ENCODE results near the gene RASD1. TPM values are rescaled to one million over a fixed set of nuclear protein-coding genes. Genes with fewer than 3 reads are reported as not detected.

RASD1 gene
- total RNA-seq, 1 donor from 2014 or later = 254 TPM

DNA sequence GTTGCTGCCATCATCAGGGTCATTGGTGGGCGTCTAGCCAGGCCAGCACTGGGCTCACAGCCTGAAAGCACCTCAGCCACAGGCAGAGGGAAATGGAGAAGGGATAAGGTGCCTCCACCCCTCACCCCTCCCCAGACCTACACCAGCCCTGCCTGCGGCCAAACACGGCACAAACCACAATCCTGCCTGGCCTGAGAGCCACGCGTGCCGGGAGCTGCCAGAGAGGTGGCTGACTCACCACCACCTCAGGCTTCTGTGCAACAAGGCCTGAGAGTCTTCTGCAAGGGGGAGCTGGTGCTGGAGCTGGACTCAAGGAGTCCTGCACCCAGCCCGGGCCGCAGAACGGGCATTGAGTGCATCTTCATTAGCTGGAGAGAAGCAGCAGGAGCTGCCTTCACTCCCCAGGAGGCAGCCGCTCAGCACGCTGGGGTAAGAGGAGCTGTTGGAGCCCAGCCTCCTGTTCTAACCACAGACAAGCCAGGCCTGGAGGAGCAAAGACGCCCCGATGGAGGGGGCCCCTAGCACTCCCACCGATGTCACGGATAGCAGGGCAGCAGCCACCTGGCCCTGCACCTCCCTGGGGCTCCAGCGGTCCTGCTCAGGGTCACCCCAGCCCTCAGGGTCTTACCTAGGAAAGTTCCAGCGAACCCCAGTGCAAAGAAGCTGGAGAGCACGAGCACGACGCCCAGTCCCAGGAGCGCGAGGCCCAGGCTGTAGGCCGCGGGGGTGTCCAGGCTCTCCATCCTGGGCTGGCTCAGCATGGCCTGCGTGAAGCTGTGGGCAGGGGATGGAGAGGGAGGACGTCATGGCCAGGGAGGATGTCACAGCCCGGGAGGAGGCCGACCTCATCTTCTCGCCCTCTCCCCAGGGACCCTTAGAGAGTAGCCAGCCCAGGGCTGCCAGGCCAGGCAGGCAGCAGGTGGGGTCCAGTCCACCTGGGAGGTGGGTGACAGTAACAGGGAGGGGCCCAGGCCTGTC, 16.0 kb upstream of the RASD1 start:
- DNase-seq (ENCODE audit: low spot score) = no peak

- DNase-seq (ENCODE audit: low spot score) = no peak
Measured at GRCh38 chr17:17511293-17511741, 15.1 kb upstream of the RASD1 start.

- no peak for DNase-seq (ENCODE audit: low spot score)
Measured at GRCh38 chr17:17510456-17511292, 14.5 kb upstream of the RASD1 start.

- DNase-seq (ENCODE audit: low spot score) = no peak
Measured at GRCh38 chr17:17509601-17510425, 13.6 kb upstream of the RASD1 start.

DNA sequence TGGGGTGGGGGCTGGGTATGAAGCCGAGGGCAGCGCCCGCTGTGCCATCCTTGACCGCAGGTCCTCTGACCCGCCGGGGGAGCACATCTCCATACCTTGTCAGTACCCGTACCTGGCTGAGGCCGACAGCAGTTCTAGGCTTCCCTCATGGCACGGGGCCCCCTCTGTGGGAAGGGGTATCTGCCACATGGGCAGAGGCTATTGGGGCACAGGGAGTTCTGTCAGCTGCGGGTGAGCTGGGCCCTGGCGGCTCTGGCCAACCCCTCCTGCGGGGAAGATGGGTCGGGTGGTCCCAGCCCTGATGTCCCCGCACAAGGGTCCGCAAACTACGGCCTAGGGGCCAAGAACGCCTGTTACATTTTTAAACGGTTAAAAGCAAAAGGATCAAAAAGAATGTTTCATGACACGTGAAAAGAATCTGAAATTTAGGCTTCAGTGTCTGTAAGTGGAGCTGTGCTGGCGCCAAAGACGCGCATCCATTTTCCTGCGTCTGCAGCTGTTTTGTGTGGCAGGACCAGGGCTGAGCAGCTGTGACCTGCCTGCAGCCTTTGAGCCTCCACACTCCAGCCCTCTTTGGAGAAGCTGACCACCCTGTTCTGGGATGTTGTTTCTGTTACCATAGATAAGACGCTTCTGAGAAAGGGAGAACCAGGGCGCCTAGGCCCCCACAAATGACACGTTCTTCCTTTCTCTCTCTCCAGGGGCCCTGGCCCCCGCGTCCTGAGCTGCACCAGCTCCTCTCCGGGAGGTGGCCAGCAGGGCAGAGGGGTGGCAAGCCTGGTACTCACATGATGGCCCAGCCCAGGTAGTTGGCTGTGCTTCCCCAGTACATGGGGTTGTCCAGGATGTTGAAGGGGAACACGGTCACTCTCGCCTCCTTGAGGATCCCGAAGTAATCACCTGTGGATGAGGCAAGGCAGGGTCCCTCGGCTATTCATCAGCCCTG, 12.7 kb upstream of the RASD1 start:
- no peak for DNase-seq (ENCODE audit: low spot score)

DNA sequence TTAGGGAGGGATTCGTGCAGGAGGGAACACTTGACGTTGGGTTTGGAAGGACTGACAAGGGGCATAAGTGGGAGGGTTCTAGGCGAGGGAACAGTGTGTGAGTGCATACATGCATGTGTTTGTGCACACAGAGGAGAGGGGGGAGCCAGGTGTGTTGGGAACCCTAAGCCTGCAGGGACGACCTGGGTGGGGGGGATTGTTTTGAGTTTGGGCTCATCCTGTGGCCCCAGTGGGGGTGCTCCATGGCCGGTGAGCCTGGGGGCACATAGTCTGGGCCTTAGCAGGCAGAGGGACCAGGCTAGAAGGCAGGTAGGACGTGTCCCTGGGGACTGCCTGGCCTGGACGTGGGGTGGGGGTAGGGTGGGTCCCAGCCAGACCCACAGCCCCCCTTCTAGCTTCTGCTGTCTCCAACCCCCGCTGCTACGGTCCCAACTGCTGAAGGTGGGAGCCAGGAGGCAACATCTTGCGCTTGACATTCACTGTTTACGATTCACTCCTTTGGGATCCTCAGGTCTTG, 11.9 kb upstream of the RASD1 start:
- DNase-seq (ENCODE audit: low spot score) = no peak

DNA sequence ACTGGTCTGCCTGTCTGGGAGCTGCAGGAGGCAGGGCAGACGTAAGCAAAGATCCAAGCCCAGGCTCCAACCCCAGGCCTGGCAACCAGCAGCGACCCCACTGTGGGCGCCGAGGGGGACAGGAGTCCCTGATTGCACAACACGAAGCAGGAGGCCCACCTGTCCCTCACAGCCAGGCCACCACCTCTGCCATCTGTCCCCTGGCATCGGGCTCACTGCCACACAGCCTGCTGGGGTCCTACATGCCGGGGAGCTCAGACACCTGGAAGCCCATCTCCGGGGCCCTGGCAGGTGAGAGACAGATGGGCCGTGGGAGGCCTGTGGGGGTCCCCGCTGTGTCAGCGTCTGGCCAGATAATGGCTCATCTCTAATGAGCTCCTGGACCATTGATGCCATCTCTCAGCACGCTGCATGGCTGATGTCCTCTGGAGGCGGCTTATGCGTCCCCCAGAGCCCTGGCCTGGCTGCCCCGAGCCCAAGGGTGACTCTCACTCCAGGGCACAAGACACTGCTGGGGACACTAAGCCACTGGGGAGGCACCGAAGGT, 11.3 kb upstream of the RASD1 start:
- no peak for DNase-seq (ENCODE audit: low spot score)

GRCh38 chr17:17506893-17507464, 10.8 kb upstream of the RASD1 start:
- no peak for DNase-seq (ENCODE audit: low spot score)

DNA sequence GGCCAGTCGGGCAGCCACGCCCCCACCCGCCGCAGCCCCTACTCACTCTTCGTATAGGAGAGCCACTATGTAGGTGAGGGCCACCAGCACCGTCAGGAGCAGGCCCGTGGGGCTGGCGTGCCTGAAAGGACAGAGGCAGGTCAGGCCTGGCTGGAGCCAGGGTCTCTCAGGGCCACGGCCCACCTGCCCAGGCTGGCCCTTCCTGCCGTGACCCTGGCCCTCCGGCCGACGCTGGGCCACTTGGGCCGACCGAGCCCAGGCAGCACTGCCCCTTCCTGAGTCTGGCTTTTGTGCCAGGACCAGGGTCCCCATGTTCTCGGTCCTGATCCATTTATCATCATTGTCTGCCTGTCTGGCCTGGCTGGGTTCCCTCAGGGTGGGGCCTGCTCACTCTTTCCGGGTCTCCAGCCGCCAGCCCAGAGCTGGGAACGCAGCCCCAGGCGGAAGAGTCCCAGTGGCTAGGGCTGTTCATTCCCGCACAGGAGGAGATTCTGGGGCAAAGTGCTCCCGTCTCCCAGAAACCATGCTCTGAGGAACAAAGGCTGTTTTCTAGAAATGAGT, 10.1 kb upstream of the RASD1 start:
- no peak for DNase-seq (ENCODE audit: low spot score)

DNA sequence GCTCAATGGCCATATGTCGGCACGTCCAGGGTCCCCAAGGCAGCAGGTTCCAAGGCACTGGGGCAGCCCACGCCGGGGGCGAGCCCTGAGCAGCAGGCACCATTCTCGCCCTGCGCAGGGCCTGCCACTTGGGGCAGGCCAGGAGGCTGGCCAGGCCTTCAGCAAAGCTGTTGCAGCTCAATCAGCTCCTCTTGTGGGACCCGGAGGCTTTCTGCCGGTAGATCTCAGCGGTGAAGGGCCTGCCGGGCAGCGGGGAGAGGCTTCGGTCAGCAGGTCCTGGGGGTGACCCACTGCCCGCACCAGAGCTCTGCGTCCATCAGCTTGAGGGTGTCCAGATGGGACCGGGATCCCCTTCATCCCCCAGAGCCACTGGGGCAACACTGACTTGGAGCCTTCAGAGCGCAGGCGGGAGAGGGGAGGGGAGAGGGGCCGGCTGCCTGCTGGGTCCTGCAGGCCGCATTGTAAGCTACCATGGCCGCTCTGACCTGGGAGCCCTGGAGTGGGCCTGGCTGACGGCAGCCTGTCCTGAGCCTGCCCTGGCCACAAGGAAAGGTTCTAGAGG, 9.5 kb upstream of the RASD1 start:
- no peak for DNase-seq (ENCODE audit: low spot score)

DNA sequence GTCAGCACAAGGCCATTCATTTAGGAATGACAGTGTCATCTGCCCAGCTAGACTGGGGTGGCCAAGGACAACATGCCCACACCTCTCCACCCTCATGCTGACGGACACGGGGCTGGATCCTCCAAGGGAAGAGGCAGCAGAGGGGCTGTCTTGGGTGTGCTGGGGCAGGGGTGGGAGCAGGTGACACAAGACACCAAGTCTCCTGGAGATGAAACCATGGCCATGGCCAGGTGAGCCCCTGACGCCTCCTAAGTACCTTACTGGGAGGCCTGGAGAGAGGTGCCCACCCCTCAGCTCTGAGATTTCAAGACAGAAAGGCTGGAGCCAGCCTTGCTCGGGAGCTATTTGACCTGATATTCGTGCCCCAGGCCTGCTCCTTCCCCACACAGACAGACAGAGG, 9.0 kb upstream of the RASD1 start:
- DNase-seq (ENCODE audit: low spot score) = no peak

DNA sequence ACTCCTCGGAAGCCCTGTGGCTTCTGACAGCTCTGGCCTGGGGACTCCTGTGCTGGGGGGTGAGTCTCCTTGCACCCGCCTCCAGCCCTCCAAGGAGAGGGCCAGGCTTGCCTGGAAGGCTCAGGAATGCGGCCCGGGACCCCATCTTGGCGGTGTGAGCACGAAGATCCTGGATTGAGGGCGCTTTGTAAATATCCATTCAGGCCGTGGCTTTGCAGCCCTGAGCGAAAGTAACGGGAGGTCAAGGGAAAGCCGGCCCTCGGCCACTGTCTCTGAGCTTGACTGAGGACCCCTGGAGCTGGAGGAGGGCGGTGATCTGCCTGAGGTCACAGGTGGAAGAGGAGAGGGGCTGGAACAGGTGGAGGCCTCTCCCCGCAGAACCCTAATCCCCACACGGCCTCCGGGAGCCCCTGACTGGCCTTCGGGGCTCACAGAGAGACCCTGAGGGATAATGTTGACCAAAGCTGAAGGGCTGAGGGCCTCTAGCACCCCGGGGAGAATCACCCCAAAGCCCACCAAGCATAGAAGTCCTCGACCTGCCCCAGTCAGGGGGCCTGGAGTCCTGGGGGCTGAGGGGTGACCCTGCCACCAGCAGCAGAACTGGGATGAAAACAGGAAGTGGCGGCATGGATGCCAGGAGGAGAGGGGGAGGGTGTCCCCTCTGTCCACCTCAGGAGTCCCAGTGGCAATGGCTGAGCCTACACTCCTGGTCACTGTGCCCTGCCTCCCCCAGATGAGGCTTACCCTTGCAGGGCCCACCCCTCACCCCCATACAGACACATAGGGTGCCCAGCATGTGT, 8.3 kb upstream of the RASD1 start:
- DNase-seq (ENCODE audit: low spot score) = no peak

- DNase-seq (ENCODE audit: low spot score) = no peak
Measured at GRCh38 chr17:17503566-17504130, 7.5 kb upstream of the RASD1 start.

DNA sequence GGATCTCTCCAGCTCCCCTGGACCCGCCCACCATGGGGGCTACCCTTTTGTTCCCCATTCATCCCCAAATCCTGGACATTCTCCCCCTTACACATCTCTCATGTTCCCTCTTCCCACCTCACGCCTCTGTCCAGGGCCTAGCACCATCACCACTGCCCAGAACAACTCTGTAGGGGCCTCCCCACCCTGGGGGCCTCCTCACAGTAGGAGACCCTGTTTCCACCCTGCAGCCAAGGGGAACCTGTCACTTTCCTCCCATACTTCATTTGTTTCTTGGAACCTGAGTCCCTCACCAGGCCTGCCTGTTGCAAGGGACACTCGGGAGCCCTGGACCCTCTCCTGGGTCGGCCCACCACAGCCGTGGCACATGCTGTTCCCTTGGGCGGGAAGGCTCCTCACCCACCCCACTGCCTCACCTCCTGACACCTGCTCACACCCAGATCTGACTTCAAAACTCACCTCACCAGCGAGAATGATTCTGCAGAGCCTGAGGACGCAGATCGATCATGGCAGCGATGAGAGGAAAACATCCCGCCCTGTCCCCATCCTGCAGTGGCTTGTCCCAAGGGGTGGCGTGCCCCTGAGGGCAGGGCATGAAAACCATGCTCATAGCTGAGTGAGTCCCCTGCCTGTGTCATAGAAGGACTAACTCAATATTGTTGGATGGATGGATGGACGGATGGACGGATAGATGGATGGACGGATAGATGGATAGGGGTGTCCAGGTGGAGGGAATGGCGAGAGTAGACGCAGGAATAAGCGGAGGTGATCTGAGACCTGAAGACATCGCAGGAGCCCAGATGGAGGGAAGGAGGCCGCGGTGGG, 6.8 kb upstream of the RASD1 start:
- no peak for DNase-seq (ENCODE audit: low spot score)

GRCh38 chr17:17500999-17501605, 4.9 kb upstream of the RASD1 start:
- DNase-seq (ENCODE audit: low spot score) = no peak
